ENCODE data around the gene GPATCH8. TPM values are rescaled to one million over a fixed set of nuclear protein-coding genes. Genes with fewer than 3 reads are reported as not detected.
A peak's percentile ranks its signal among the peaks of the same experiment; 100 is the strongest.

Gene GPATCH8
- total and polyA plus RNA-seq, 11 donors = 12.8 to 24.9 (median 20.3) TPM

- ATAC-seq (peak in 3 of 4 donors; percentile 37 to 43 (median 38)), DNase-seq (no peak)
- Histone ChIP-seq H3K27me3 (no peaks in the 10 kb centered on the region), H3K27ac (peak overlapping the region in 5 of 12 donors; percentile 1 to 48 (median 28)), H3K9me3 (no peaks in the 10 kb centered on the region), H3K36me3 (peaks cover 0 to 27% (median 22%) of the 10 kb centered on the region in 9 donors), H3K4me3 (no peak overlapping the region), H3K4me1 (peaks cover 0 to 23% (median 14%) of the 10 kb centered on the region in 12 donors)
- intact Hi-C loops (cut with DNase I) = no loop called here
- 42 to 45% (median 44%) methylated on average over 3 of the region's 3 CpGs for WGBS, 4 donors
- no peak for TF ChIP-seq POLR2A (IDR thresholded peaks at IDR 0.05)
- TF ChIP-seq, protein P1, sequence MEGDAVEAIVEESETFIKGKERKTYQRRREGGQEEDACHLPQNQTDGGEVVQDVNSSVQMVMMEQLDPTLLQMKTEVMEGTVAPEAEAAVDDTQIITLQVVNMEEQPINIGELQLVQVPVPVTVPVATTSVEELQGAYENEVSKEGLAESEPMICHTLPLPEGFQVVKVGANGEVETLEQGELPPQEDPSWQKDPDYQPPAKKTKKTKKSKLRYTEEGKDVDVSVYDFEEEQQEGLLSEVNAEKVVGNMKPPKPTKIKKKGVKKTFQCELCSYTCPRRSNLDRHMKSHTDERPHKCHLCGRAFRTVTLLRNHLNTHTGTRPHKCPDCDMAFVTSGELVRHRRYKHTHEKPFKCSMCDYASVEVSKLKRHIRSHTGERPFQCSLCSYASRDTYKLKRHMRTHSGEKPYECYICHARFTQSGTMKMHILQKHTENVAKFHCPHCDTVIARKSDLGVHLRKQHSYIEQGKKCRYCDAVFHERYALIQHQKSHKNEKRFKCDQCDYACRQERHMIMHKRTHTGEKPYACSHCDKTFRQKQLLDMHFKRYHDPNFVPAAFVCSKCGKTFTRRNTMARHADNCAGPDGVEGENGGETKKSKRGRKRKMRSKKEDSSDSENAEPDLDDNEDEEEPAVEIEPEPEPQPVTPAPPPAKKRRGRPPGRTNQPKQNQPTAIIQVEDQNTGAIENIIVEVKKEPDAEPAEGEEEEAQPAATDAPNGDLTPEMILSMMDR (IDR thresholded peaks at IDR 0.05) = no peak
These were observed 64.0 kb downstream of the GPATCH8 start for GRCh38 chr17:44439168-44439567.

- Histone ChIP-seq H3K36me3 (peaks cover 0 to 32% (median 27%) of the 10 kb centered on the region in 9 donors), H3K9me3 (no peaks in the 10 kb centered on the region), H3K27me3 (no peaks in the 10 kb centered on the region), H3K27ac (peak overlapping the region in 4 of 12 donors; percentile 16 to 48 (median 30)), H3K4me1 (peaks cover 0 to 23% (median 14%) of the 10 kb centered on the region in 12 donors), H3K4me3 (no peak overlapping the region)
- 34 to 40% (median 37%) methylated on average over 2 of the region's 2 CpGs for WGBS, 4 donors
- intact Hi-C loops (cut with DNase I) = no loop called here
- DNase-seq (no peak), ATAC-seq (peak; percentile 85 to 94 (median 89))
- TF ChIP-seq, protein P1 (IDR thresholded peaks at IDR 0.05) = no peak
- TF ChIP-seq POLR2A (IDR thresholded peaks at IDR 0.05) = no peak
These were observed 64.6 kb downstream of the GPATCH8 start for GRCh38 chr17:44438636-44439035.

DNA sequence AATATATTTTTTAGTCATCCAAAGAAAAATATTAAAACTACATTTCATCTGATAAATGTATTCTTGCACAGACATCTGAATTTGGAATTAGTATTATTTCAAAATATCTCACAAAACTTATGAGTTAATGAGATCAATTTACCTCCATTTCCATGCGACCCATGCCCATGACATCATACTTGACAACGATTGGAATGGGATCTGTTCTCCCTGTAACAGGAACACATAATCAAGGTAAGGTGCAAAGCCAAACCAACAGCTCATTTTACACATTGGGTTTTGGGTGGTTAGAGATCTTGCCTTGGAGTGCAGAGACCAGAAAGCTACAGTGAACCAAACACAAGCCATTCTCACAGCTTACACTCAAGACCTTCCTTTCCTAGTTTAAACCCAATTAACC lies 66.9 kb downstream of the GPATCH8 start:
- 81 to 88% (median 87%) methylated on average over 2 of the region's 2 CpGs for WGBS, 4 donors
- intact Hi-C loops (cut with DNase I) = no loop called here
- no peak for DNase-seq
- H3K4me1 ChIP-seq = peaks cover 0 to 23% (median 14%) of the 10 kb centered on the region in 12 donors
- H3K9me3 ChIP-seq = no peaks in the 10 kb centered on the region
- no peak overlapping the region for H3K27ac ChIP-seq
- peaks cover 0 to 55% (median 50%) of the 10 kb centered on the region in 9 donors for H3K36me3 ChIP-seq
- no peak for TF ChIP-seq POLR2A (IDR thresholded peaks at IDR 0.05)
- TF ChIP-seq, protein P1 (IDR thresholded peaks at IDR 0.05) = no peak
- H3K4me3 ChIP-seq = no peak overlapping the region
- H3K27me3 ChIP-seq = no peaks in the 10 kb centered on the region
- no peak for ATAC-seq

DNA sequence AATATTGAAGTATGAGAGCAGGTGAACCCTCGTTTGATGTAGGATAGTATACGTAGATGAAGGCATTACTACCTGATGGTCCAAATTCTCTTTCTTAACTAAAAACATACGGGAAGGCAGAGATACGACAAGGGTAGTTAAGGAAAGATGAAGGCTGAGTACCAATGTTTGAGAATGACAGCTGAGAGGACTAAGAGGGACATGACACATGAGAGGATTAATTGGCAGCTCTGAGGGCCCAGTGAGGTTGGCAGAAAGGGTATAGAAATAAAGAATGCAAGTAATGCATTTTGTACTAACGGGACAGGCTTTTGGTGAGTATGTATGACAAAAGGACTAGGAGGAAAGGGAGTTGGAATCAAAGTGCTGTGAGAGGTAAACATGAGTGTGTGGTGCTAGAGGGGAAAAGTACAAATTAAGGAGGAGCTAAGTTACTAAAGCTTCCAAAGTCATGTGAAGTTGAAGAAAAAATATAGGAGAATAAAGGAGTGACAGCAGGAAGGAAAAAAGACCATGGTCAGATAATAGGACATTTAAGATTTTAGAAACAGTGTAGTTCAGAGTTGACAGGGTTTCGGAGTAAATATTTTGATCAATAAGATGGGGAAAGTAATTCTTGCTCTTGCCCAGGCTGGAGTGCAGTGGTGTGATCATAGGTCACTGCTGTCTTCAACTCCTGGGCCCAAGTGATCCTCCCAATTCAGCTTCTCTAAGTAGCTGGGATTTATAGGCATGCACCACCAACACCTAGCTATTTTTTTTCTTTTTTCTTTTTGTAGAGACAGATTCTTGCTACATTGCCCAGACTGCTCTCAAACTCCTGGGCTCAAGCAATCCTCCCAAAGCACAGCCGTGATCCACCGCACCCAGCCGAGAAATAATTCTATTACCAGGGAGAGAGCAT lies 70.7 kb downstream of the GPATCH8 start:
- no peak for ATAC-seq

More for the DNA sequence above, 70.7 kb downstream of the GPATCH8 start:
- H3K9me3 ChIP-seq = no peaks in the 10 kb centered on the region
- H3K4me1 ChIP-seq = no peaks in the 10 kb centered on the region
- TF ChIP-seq, protein P1 (IDR thresholded peaks at IDR 0.05) = no peak
- no peak for TF ChIP-seq POLR2A (IDR thresholded peaks at IDR 0.05)
- no peak for DNase-seq
- whole genome bisulfite sequencing, 4 donors = 90 to 94% (median 92%) methylated on average over 9 of the region's 9 CpGs
- intact Hi-C loops (cut with DNase I) = no loop called here
- H3K4me3 ChIP-seq = no peak overlapping the region
- peaks cover 0 to 81% (median 72%) of the 10 kb centered on the region in 9 donors for H3K36me3 ChIP-seq
- peak overlapping the region in 1 of 12 donors; percentile 17 for H3K27ac ChIP-seq
- H3K27me3 ChIP-seq = no peaks in the 10 kb centered on the region
